ENCODE data around the gene HDAC9.

- TF ChIP-seq CTCF (IDR thresholded peaks at IDR 0.05; ENCODE audit: insufficient read depth, low read depth, low read length) (no peak), EZH2 (IDR thresholded peaks at IDR 0.05; ENCODE audit: insufficient read depth, low read length) (no peak)
Measured at GRCh38 chr7:18845700-18846099, 350.2 kb downstream of the HDAC9 start.

Data from astrocyte (in vitro differentiated cells and primary cell).